Psoas muscle (tissue), 8 donors: ENCODE results near the gene CGB5. TPM values are rescaled to one million over a fixed set of nuclear protein-coding genes. Genes with fewer than 3 reads are reported as not detected.
"Not testable (repeated sequence)": the region's sequence is repeated elsewhere in the genome, so short reads cannot be mapped to it uniquely, and the experiment has no call there.

ENCODE experiments used
- ATAC-seq, 4 donors: fragments of 200-7000 bp; cut with Tn5 transposase; one replicate each; pipeline ENCODE4 v1.9.1; 2020; ENCODE audit warnings: moderate library complexity in 3 of 4, mild to moderate bottlenecking in 2 of 4
- DNase-seq, 2 donors: peaks; one replicate each; pipeline ENCODE4 v3.0.0-alpha.2; 2020
- H3K27ac ChIP-seq: fragments of 200-600 bp; one replicate; pipeline ENCODE4 v1.8.0; 2022
- H3K27me3 ChIP-seq, 3 donors: fragments of 200-600 bp in 1 of 3; one replicate each; pipeline versions ENCODE4 v1.6.1 to v1.8.0; 2013 to 2022; ENCODE audit warnings: low read length in 2 of 3, mild to moderate bottlenecking in 2 of 3, moderate library complexity in 1 of 3; ENCODE audit not compliant: insufficient read depth in 3 of 3
- H3K36me3 ChIP-seq, 2 donors: fragments of 200-600 bp in 1 of 2; one replicate each; pipeline versions ENCODE4 v1.6.1 to v1.8.0; 2013 to 2022; ENCODE audit warnings: low read depth in 1 of 2, mild to moderate bottlenecking in 1 of 2, moderate library complexity in 1 of 2; ENCODE audit not compliant: insufficient read depth in 1 of 2
- H3K4me1 ChIP-seq: fragments of 200-600 bp; one replicate; pipeline ENCODE4 v1.8.0; 2022
- H3K4me3 ChIP-seq: fragments of 200-600 bp; one replicate; pipeline ENCODE4 v1.8.0; 2022; ENCODE audit warnings: mild to moderate bottlenecking
- H3K9me3 ChIP-seq: fragments of 200-600 bp; one replicate; pipeline ENCODE4 v1.8.0; 2022
- CTCF ChIP-seq: fragments of 200-600 bp; IDR thresholded peaks from one replicate; pipeline ENCODE4 v1.8.0; 2022; ENCODE audit warnings: antibody characterized with exemption
- WGBS, 3 donors: extraction: QIAGEN DNeasy Blood & Tissue Kit; methylation state at CpG; one replicate each; pipeline versions ENCODE4 v1.1.6 to v1.1.7; 2013; 5-methylcytosine and 5-hydroxymethylcytosine counted together
- intact Hi-C, 2 donors: fragments of 100-400 bp; cut with DNase I; formaldehyde crosslinking; loops; one replicate each; pipeline versions ENCODE4 v1.11.0 to v1.14.2; 2022
- polyA plus RNA-seq, 3 donors: library from polyadenylated mRNA; stranded (reverse); fragments of 200-250 nt; gene quantifications; one replicate each; pipeline ENCODE4 v1.2.3, GENCODE V29; 2013
- total RNA-seq, 4 donors: library from RNA; stranded (reverse); fragmentation: NEBNext Ultra II Directional in 2 of 4; extraction: Animal tissue kit (Norgen Biotek cat#: 25700) in 2 of 4; gene quantifications; one replicate each; pipeline versions ENCODE4 v1.2.1 to v1.2.4, GENCODE V29; 2021 to 2023
- donor health status: healthy with polysubstance abuse.
- donor health status: DM: no; HTN: no; CAD: no; lungs with moderate emphysema.
- donor health status: Bipolar disorder and iron deficiency.
- donor health status: healthy.
- donor health status: DM: yes; HTN: yes; CAD: no.
- donor health status: DM: no; HTN: no; CAD: no.
- donor health status: DM: no; HTN: no; CAD: no.
- donor health status: DM: yes; HTN: yes; CAD: no.

Gene CGB5
- total and polyA plus RNA-seq, 7 donors = 0.06 TPM; not detected in 6

- no peak overlapping the region for H3K27ac ChIP-seq
- H3K9me3 ChIP-seq = no peaks in the 10 kb centered on the region
- ATAC-seq = no peak
These were observed 22.4 kb upstream of the CGB5 start for GRCh38 chr19:49020931-49021895.

GRCh38 chr19:49022116-49022515, 21.5 kb upstream of the CGB5 start:
- no peak for TF ChIP-seq CTCF
- intact Hi-C loops = no loop called here
- Histone ChIP-seq H3K4me1 (peaks cover 7% of the 10 kb centered on the region), H3K27ac (no peak overlapping the region), H3K4me3 (no peak overlapping the region), H3K27me3 (no peaks in the 10 kb centered on the region), H3K36me3 (no peaks in the 10 kb centered on the region), H3K9me3 (no peaks in the 10 kb centered on the region)
- WGBS, 3 donors = 89 to 91% (median 89%) methylated on average over 9 of the region's 9 CpGs
- ATAC-seq (no peak), DNase-seq (no peak)

More at GRCh38 chr19:49020931-49021895, 22.4 kb upstream of the CGB5 start:
- Histone ChIP-seq H3K27me3 (no peaks in the 10 kb centered on the region), H3K36me3 (peaks cover 0 to 1% of the 10 kb centered on the region in 2 donors), H3K4me3 (no peak overlapping the region), H3K4me1 (peaks cover 7% of the 10 kb centered on the region)
- DNase-seq = no peak
- no peak for TF ChIP-seq CTCF
- 45 to 54% (median 50%) methylated on average over 16 of the region's 16 CpGs for WGBS, 3 donors
- intact Hi-C loops = no loop called here

GRCh38 chr19:49024233-49024632, 19.4 kb upstream of the CGB5 start, which contains the start of gene CGB3:
Gene CGB3, minus strand, starts transcription at chr19:49024333. Its CDS starts 362 bp downstream, at chr19:49023971.
- DNase-seq = not testable (repeated sequence)

GRCh38 chr19:49025088-49025487, 18.6 kb upstream of the CGB5 start:
- H3K4me1 ChIP-seq, H3K9me3 ChIP-seq, intact Hi-C loops, H3K4me3 ChIP-seq, H3K27ac ChIP-seq, ATAC-seq, H3K36me3 ChIP-seq, DNase-seq, H3K27me3 ChIP-seq: not testable (repeated sequence)
- 76 to 89% (median 80%) methylated on average over 2 to 4 of the region's 6 CpGs for WGBS, 3 donors

More at GRCh38 chr19:49024233-49024632, 19.4 kb upstream of the CGB5 start, which contains the start of gene CGB3:
- H3K4me3 ChIP-seq, H3K4me1 ChIP-seq, H3K36me3 ChIP-seq, intact Hi-C loops, H3K27ac ChIP-seq, H3K27me3 ChIP-seq, H3K9me3 ChIP-seq, ATAC-seq: not testable (repeated sequence)
- WGBS, 3 donors = 54 to 73% (median 62%) methylated on average over 7 to 13 of the region's 15 CpGs

- intact Hi-C loops, H3K27ac ChIP-seq, H3K36me3 ChIP-seq, H3K9me3 ChIP-seq, H3K4me3 ChIP-seq, ATAC-seq, H3K4me1 ChIP-seq, DNase-seq, H3K27me3 ChIP-seq: not testable (repeated sequence)
- WGBS, 3 donors = 80 to 84% (median 82%) methylated on average over 23 of the region's 23 CpGs
These were observed 18.0 kb upstream of the CGB5 start for GRCh38 chr19:49025599-49025998.

GRCh38 chr19:49028686-49029085, 15.0 kb upstream of the CGB5 start:
- H3K36me3 ChIP-seq, intact Hi-C loops, H3K4me3 ChIP-seq, H3K27me3 ChIP-seq, H3K4me1 ChIP-seq, ATAC-seq, DNase-seq, H3K27ac ChIP-seq, H3K9me3 ChIP-seq: not testable (repeated sequence)
- WGBS, 3 donors = 74 to 90% (median 80%) methylated on average over 2 to 9 of the region's 9 CpGs

- H3K4me3 ChIP-seq, H3K4me1 ChIP-seq, DNase-seq, H3K9me3 ChIP-seq, H3K27me3 ChIP-seq, H3K27ac ChIP-seq, H3K36me3 ChIP-seq, ATAC-seq, intact Hi-C loops: not testable (repeated sequence)
- 80 to 91% (median 86%) methylated on average over 7 to 14 of the region's 14 CpGs for WGBS, 3 donors
These were observed 13.9 kb upstream of the CGB5 start for GRCh38 chr19:49029749-49030148.

GRCh38 chr19:49030323-49030722, 13.3 kb upstream of the CGB5 start:
- 79 to 94% (median 93%) methylated on average over 2 to 6 of the region's 8 CpGs for WGBS, 3 donors
- DNase-seq, H3K9me3 ChIP-seq, H3K36me3 ChIP-seq, H3K4me3 ChIP-seq, H3K27ac ChIP-seq, intact Hi-C loops, H3K4me1 ChIP-seq, H3K27me3 ChIP-seq, ATAC-seq: not testable (repeated sequence)
